K562 (cell line): ENCODE measurements around the gene ZNF750.

Experiments
- ATF2 ChIP-seq: sonication (generic); formaldehyde crosslinking; IDR thresholded peaks from 2 replicates; pipeline ENCODE4 v1.8.1; 2022; ENCODE audit warnings: missing genetic modification reagents
- ELK1 ChIP-seq: sonication (generic); formaldehyde crosslinking; IDR thresholded peaks from 2 replicates; pipeline ENCODE4 v1.8.1; 2022; ENCODE audit warnings: missing genetic modification reagents
- FOXP4 ChIP-seq: sonication (generic); formaldehyde crosslinking; IDR thresholded peaks from 2 replicates; pipeline ENCODE4 v1.8.0; 2022; ENCODE audit warnings: mild to moderate bottlenecking, missing genetic modification reagents, borderline replicate concordance
- HNRNPUL1 ChIP-seq: fragments of 200-400 bp; formaldehyde crosslinking; IDR thresholded peaks from 2 replicates; pipeline ENCODE4 v1.6.1; 2017; ENCODE audit warnings: low read length
- NR1H2 ChIP-seq: sonication (generic); formaldehyde crosslinking; IDR thresholded peaks from 2 replicates; pipeline ENCODE4 v1.4.0; 2020; ENCODE audit warnings: mild to moderate bottlenecking, missing genetic modification reagents
- TF ChIP-seq, protein P1 (sequence below): fragments of 450-650 bp; IDR thresholded peaks from 2 replicates; pipeline ENCODE4 v1.6.1; 2017; ENCODE audit warnings: mild to moderate bottlenecking, moderate library complexity

- no peak for TF ChIP-seq ELK1 (CRISPR knock-in tag)
- TF ChIP-seq NR1H2 (CRISPR knock-in tag): no peak
- no peak for TF ChIP-seq ATF2 (CRISPR knock-in tag)
- TF ChIP-seq HNRNPUL1: no peak
- TF ChIP-seq, protein P1, sequence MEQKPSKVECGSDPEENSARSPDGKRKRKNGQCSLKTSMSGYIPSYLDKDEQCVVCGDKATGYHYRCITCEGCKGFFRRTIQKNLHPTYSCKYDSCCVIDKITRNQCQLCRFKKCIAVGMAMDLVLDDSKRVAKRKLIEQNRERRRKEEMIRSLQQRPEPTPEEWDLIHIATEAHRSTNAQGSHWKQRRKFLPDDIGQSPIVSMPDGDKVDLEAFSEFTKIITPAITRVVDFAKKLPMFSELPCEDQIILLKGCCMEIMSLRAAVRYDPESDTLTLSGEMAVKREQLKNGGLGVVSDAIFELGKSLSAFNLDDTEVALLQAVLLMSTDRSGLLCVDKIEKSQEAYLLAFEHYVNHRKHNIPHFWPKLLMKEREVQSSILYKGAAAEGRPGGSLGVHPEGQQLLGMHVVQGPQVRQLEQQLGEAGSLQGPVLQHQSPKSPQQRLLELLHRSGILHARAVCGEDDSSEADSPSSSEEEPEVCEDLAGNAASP: no peak
- TF ChIP-seq FOXP4 (CRISPR knock-in tag): no peak
Measured at GRCh38 chr17:82879241-82879640, 39.4 kb upstream of the ZNF750 start.
